Measurements from ENCODE around the gene MPHOSPH10. TPM values are rescaled to one million over a fixed set of nuclear protein-coding genes. Genes with fewer than 3 reads are reported as not detected.
A peak's percentile ranks its signal among the peaks of the same experiment; 100 is the strongest.

The MPHOSPH10 gene
- total RNA-seq, 2 experiments from 2014 or later: 18.7 to 42.7 TPM

DNA sequence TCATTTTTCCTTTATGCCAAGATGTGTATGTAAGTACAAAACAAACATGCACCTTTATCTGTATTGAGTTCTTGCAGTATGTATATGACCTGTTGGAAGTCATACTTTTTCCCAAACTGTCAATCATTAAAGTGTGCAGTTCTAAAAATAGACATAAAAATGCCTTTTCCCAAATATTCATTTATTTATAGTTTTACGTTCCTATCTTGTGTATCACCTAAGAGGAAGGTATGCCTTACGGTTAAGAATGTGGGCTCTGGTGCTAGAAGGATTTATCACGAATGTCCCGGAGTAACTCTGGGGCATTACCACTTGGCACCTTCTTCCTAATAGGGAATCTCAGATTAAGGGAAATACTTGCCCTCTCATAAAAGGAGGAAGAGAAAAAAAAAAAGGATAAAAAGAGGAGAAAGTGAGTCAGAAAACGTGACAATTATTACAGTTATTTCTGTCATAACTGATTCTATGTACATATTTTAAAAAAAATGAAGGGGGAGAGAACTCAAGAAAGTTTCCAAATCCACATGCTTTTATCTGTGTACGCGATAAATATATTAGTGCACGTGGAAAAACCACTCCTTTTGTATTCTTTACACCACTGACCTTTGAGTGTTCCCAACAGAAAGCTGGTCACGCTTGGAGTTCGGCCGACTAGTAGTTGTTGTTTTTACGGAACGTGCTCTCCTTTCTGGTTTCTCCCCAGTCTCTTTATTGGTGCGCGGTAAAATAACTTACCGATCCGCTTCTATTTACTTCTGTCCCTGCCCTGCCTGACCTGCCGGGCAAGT is 1.1 kb upstream of the MPHOSPH10 start:
- Histone ChIP-seq H3K4me1 (ENCODE audit: insufficient read depth, low read length, poor library complexity, severe bottlenecking) (peaks cover 37% of the 10 kb centered on the region), H3K9me2 (ENCODE audit: insufficient read depth, low read length) (no peaks in the 10 kb centered on the region), H2AFZ (ENCODE audit: low read length) (peak overlapping the region; percentile 68; the same call in 1 of the 2 replicates), H3K9me3 (ENCODE audit: low read length) (no peaks in the 10 kb centered on the region), H3K27ac (ENCODE audit: low read depth, low read length, poor library complexity, severe bottlenecking) (peak overlapping the region; percentile 80), H4K20me1 (ENCODE audit: insufficient read depth, low read length) (peaks cover 3% of the 10 kb centered on the region; the same call in 1 of the 2 replicates), H3K36me3 (ENCODE audit: insufficient read depth, low read length) (peaks cover 45% of the 10 kb centered on the region), H3K79me2 (ENCODE audit: insufficient read depth, low read depth, low read length) (peaks cover 83% of the 10 kb centered on the region), H3K4me2 (ENCODE audit: low read length) (peak overlapping the region; percentile 85), H3K4me3 (ENCODE audit: low read depth, low read length, poor library complexity, severe bottlenecking) (peak overlapping the region; percentile 95)
- DNase-seq (ENCODE audit: low spot score): peak; percentile 5
- BruUV-seq (replicated peaks): TSS peak; percentile 78
- intact Hi-C loops (cut with micrococcal nuclease; ENCODE audit: unreplicated experiment): no loop called here
- CTCF ChIA-PET (ENCODE audit: unreplicated experiment): no interaction called here
- TF ChIP-seq EZH2phosphoT487 (IDR thresholded peaks at IDR 0.05; ENCODE audit: borderline replicate concordance, low read depth, low read length) (no peak), CTCF (conservative IDR thresholded peaks at IDR 0.05; ENCODE audit: low read length) (no peak)
- POLR2A ChIA-PET: interaction anchor here (0.6 to 2.3 kb wide), 5 partner anchors 15 to 118 kb away, joined by 3 to 11 read pairs (median 9); partner anchors contain the start of gene NAGK

GRCh38 chr2:71129902-71130151 is 607 bp upstream of the MPHOSPH10 start:
- TF ChIP-seq CTCF (conservative IDR thresholded peaks at IDR 0.05; ENCODE audit: low read length) (no peak), EZH2phosphoT487 (IDR thresholded peaks at IDR 0.05; ENCODE audit: borderline replicate concordance, low read depth, low read length) (no peak)
- peaks cover 46% of the 10 kb centered on the region for H3K36me3 ChIP-seq (ENCODE audit: insufficient read depth, low read length)
- CTCF ChIA-PET (ENCODE audit: unreplicated experiment): no interaction called here
- H3K4me3 ChIP-seq (ENCODE audit: low read depth, low read length, poor library complexity, severe bottlenecking): peak overlapping the region; percentile 95
- intact Hi-C loops (cut with micrococcal nuclease; ENCODE audit: unreplicated experiment): loop anchor here (1.0 to 2.0 kb wide), 2 partner anchors 62 to 97 kb away; partner anchors contain the start of genes NAGK and PAIP2B
- no TSS peak for BruUV-seq (replicated peaks)
- peaks cover 37% of the 10 kb centered on the region for H3K4me1 ChIP-seq (ENCODE audit: insufficient read depth, low read length, poor library complexity, severe bottlenecking)
- peaks cover 81% of the 10 kb centered on the region for H3K79me2 ChIP-seq (ENCODE audit: insufficient read depth, low read depth, low read length)
- H2AFZ ChIP-seq (ENCODE audit: low read length): peak overlapping the region; percentile 68; the same call in 1 of the 2 replicates
- H4K20me1 ChIP-seq (ENCODE audit: insufficient read depth, low read length): peaks cover 3% of the 10 kb centered on the region; the same call in 1 of the 2 replicates
- no peaks in the 10 kb centered on the region for H3K9me2 ChIP-seq (ENCODE audit: insufficient read depth, low read length)
- no peaks in the 10 kb centered on the region for H3K9me3 ChIP-seq (ENCODE audit: low read length)
- POLR2A ChIA-PET: interaction anchor here (1.3 to 2.3 kb wide), 5 partner anchors 12 to 62 kb away, joined by 5 to 11 read pairs (median 9); partner anchors contain the start of gene NAGK
- H3K27ac ChIP-seq (ENCODE audit: low read depth, low read length, poor library complexity, severe bottlenecking): peak overlapping the region; percentile 80
- no peak for DNase-seq (ENCODE audit: low spot score)
- peak overlapping the region; percentile 85 for H3K4me2 ChIP-seq (ENCODE audit: low read length)

- H3K9me3 ChIP-seq (ENCODE audit: low read length): no peaks in the 10 kb centered on the region
- peak overlapping the region; percentile 80 for H3K27ac ChIP-seq (ENCODE audit: low read depth, low read length, poor library complexity, severe bottlenecking)
- intact Hi-C loops (cut with micrococcal nuclease; ENCODE audit: unreplicated experiment): loop anchor here (1.0 to 2.0 kb wide), 2 partner anchors 63 to 96 kb away; partner anchors contain the start of genes NAGK and PAIP2B
- peak overlapping the region; percentile 95 for H3K4me3 ChIP-seq (ENCODE audit: low read depth, low read length, poor library complexity, severe bottlenecking)
- BruUV-seq (replicated peaks): TSS peak; percentile 67
- ChIA-PET POLR2A (interaction anchor here (0.8 to 2.3 kb wide), 9 partner anchors 11 to 203 kb away, joined by 3 to 11 read pairs (median 7); partner anchors contain the start of gene NAGK), CTCF (ENCODE audit: unreplicated experiment) (interaction anchor here (1.2 kb wide), 1 partner anchor 60 kb away, joined by 6 read pairs; no protein-coding TSS in a partner anchor)
- no peak for TF ChIP-seq CTCF (conservative IDR thresholded peaks at IDR 0.05; ENCODE audit: low read length)
- no peak for TF ChIP-seq EZH2phosphoT487 (IDR thresholded peaks at IDR 0.05; ENCODE audit: borderline replicate concordance, low read depth, low read length)
- H3K4me2 ChIP-seq (ENCODE audit: low read length): peak overlapping the region; percentile 85
- DNase-seq (ENCODE audit: low spot score): peak; percentile 70
- peaks cover 50% of the 10 kb centered on the region for H3K36me3 ChIP-seq (ENCODE audit: insufficient read depth, low read length)
- peaks cover 74% of the 10 kb centered on the region for H3K79me2 ChIP-seq (ENCODE audit: insufficient read depth, low read depth, low read length)
- H2AFZ ChIP-seq (ENCODE audit: low read length): peak overlapping the region; percentile 68
- H4K20me1 ChIP-seq (ENCODE audit: insufficient read depth, low read length): peaks cover 3% of the 10 kb centered on the region; the same call in 1 of the 2 replicates
- H3K4me1 ChIP-seq (ENCODE audit: insufficient read depth, low read length, poor library complexity, severe bottlenecking): peaks cover 37% of the 10 kb centered on the region
- no peaks in the 10 kb centered on the region for H3K9me2 ChIP-seq (ENCODE audit: insufficient read depth, low read length)
These were observed 441 bp downstream of the MPHOSPH10 start for GRCh38 chr2:71130905-71131244.
